Prostate gland (tissue), 2 donors: ENCODE measurements around the gene SRPK1. TPM values are rescaled to one million over a fixed set of nuclear protein-coding genes. Genes with fewer than 3 reads are reported as not detected.
"Not testable (repeated sequence)": the region's sequence is repeated elsewhere in the genome, so short reads cannot be mapped to it uniquely, and the experiment has no call there.

ENCODE experiments used
- DNase-seq: peaks from one replicate; pipeline ENCODE4 v3.0.0-alpha.2; 2019; ENCODE audit warnings: low spot score
- H3K27ac ChIP-seq, 2 donors: fragments of 200-600 bp; sonication (generic); 2 replicates each; pipeline ENCODE4 v1.5.1; 2017 to 2019
- H3K27me3 ChIP-seq: fragments of 200-600 bp; sonication (generic); replicated peaks from 2 replicates; pipeline ENCODE4 v1.5.1; 2019; ENCODE audit not compliant: insufficient read depth
- H3K36me3 ChIP-seq, 2 donors: fragments of 200-600 bp; sonication (generic); 1 replicate in 1 of 2; 2 replicates in 1 of 2; pipeline versions ENCODE4 v1.5.1 to v1.8.1; 2017 to 2019
- H3K4me1 ChIP-seq: fragments of 200-600 bp; sonication (generic); replicated peaks from 2 replicates; pipeline ENCODE4 v1.5.1; 2019
- H3K4me3 ChIP-seq, 2 donors: fragments of 200-600 bp; sonication (generic); 2 replicates each; pipeline ENCODE4 v1.5.1; 2017 to 2019
- H3K9me3 ChIP-seq: fragments of 200-600 bp; sonication (generic); 2 replicates; pipeline ENCODE4 v1.5.1; 2017
- CTCF ChIP-seq, 4 experiments: fragments of 200-600 bp in 2 of 4; fragments of 450-650 bp in 2 of 4; sonication (generic) in 2 of 4; IDR thresholded peaks; 1 replicate in 3 of 4; 2 replicates in 1 of 4; pipeline ENCODE4 v1.5.1; 2016 to 2019; ENCODE audit warnings: antibody characterized with exemption in 4 of 4, mild to moderate bottlenecking in 2 of 4, moderate library complexity in 2 of 4
- POLR2A ChIP-seq: fragments of 450-650 bp; IDR thresholded peaks from one replicate; pipeline ENCODE4 v1.6.1; 2016; ENCODE audit warnings: antibody characterized with exemption, mild to moderate bottlenecking
- POLR2AphosphoS5 ChIP-seq: sonication (generic); formaldehyde crosslinking; IDR thresholded peaks from one replicate; pipeline ENCODE4 v1.6.1; 2017; ENCODE audit warnings: antibody characterized with exemption
- WGBS: methylation state at CpG from one replicate; pipeline ENCODE4 v1.1.5; 2018; 5-methylcytosine and 5-hydroxymethylcytosine counted together
- intact Hi-C: fragments of 100-400 bp; cut with DNase I; formaldehyde crosslinking; loops from one replicate; pipeline ENCODE4 v1.14.2; 2022
- total RNA-seq, 2 donors: library from RNA; depleted of rRNA; stranded (reverse); fragments of >200 nt; gene quantifications; one replicate each; pipeline ENCODE4 v1.1.0, GENCODE V29; 2016

The SRPK1 gene
- total RNA-seq, 2 donors from 2014 or later: 19.4 to 59.4 TPM

- Histone ChIP-seq H3K27me3 (no peaks in the 10 kb centered on the region), H3K27ac (no peak overlapping the region), H3K36me3 (no peaks in the 10 kb centered on the region), H3K4me3 (no peak overlapping the region), H3K9me3 (no peaks in the 10 kb centered on the region), H3K4me1 (no peaks in the 10 kb centered on the region)
- WGBS: 38% methylated on average over 2 of the region's 2 CpGs
- intact Hi-C loops: no loop called here
- no peak for DNase-seq
- TF ChIP-seq POLR2A (no peak), CTCF (IDR thresholded peaks at IDR 0.05) (no peak), POLR2AphosphoS5 (no peak)
Measured at GRCh38 chr6:35933844-35934243, 12.9 kb upstream of the SRPK1 start.

DNA sequence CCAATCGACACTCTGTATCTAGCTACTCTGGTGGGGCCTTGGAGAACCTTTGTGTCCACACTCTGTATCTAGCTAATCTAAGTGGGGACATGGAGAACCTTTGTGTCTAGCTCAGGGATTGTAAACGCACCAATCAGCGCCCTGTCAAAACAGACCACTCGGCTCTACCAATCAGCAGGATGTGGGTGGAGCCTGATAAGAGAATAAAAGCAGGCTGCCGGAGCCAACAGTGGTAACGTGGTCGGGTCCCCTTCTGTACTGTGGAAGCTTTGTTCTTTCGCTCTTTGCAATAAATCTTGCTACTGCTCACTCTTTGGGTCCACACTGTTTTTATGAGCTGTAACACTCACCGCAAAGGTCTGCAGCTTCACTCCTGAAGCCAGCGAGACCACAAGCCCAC, 11.0 kb upstream of the SRPK1 start:
- H3K9me3 ChIP-seq, H3K4me1 ChIP-seq, H3K27ac ChIP-seq, H3K4me3 ChIP-seq, DNase-seq, intact Hi-C loops, H3K36me3 ChIP-seq, H3K27me3 ChIP-seq: not testable (repeated sequence)
- WGBS: 63% methylated on average over 10 of the region's 10 CpGs

GRCh38 chr6:35931120-35931561, 10.2 kb upstream of the SRPK1 start:
- intact Hi-C loops: no loop called here
- TF ChIP-seq POLR2AphosphoS5 (no peak), CTCF (IDR thresholded peaks at IDR 0.05) (no peak), POLR2A (no peak)
- 88% methylated on average over 27 of the region's 30 CpGs for WGBS

GRCh38 chr6:35929601-35930000, 8.7 kb upstream of the SRPK1 start:
- Histone ChIP-seq H3K9me3 (no peaks in the 10 kb centered on the region), H3K36me3 (no peaks in the 10 kb centered on the region), H3K27me3 (no peaks in the 10 kb centered on the region), H3K4me3 (no peak overlapping the region), H3K27ac (no peak overlapping the region), H3K4me1 (no peaks in the 10 kb centered on the region)
- WGBS: 92% methylated on average over 1 of the region's 1 CpG
- intact Hi-C loops: no loop called here
- DNase-seq: no peak
- TF ChIP-seq CTCF (IDR thresholded peaks at IDR 0.05): no peak
- no peak for TF ChIP-seq POLR2AphosphoS5
- no peak for TF ChIP-seq POLR2A

More at GRCh38 chr6:35931120-35931561, 10.2 kb upstream of the SRPK1 start:
- no peaks in the 10 kb centered on the region for H3K4me1 ChIP-seq
- DNase-seq: no peak
- H3K27ac ChIP-seq: no peak overlapping the region
- H3K27me3 ChIP-seq: no peaks in the 10 kb centered on the region
- no peaks in the 10 kb centered on the region for H3K9me3 ChIP-seq
- H3K4me3 ChIP-seq: no peak overlapping the region
- no peaks in the 10 kb centered on the region for H3K36me3 ChIP-seq

- Histone ChIP-seq H3K4me3 (no peak overlapping the region), H3K9me3 (no peaks in the 10 kb centered on the region), H3K27ac (no peak overlapping the region), H3K4me1 (no peaks in the 10 kb centered on the region), H3K27me3 (no peaks in the 10 kb centered on the region), H3K36me3 (no peaks in the 10 kb centered on the region)
- DNase-seq: no peak
- no peak for TF ChIP-seq POLR2AphosphoS5
- no peak for TF ChIP-seq CTCF (IDR thresholded peaks at IDR 0.05)
- no peak for TF ChIP-seq POLR2A
- WGBS: 55% methylated on average over 2 of the region's 2 CpGs
- intact Hi-C loops: no loop called here
Measured at GRCh38 chr6:35926509-35927215, 5.8 kb upstream of the SRPK1 start.
